ENCODE measurements around the gene ERC2.

DNA sequence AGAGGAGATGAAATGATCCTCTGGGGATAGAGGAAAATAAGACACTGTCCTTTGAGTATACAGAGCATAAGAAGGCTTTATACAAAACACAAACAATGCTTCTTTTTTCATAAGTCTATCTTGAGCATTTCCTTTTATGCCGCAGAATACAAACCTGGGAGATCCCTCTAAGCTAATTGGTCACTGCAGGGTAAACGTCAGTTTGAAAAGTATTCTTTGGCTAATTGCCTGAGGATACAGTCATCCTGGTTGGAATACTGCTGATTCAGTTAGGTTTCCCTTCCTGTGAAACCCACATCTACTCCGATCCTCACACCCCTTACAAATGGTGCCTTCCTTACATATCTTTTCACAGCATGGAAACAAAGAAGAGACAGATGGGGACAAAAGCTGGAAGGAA is 991.8 kb downstream of the ERC2 start:
- TF ChIP-seq, protein P1, sequence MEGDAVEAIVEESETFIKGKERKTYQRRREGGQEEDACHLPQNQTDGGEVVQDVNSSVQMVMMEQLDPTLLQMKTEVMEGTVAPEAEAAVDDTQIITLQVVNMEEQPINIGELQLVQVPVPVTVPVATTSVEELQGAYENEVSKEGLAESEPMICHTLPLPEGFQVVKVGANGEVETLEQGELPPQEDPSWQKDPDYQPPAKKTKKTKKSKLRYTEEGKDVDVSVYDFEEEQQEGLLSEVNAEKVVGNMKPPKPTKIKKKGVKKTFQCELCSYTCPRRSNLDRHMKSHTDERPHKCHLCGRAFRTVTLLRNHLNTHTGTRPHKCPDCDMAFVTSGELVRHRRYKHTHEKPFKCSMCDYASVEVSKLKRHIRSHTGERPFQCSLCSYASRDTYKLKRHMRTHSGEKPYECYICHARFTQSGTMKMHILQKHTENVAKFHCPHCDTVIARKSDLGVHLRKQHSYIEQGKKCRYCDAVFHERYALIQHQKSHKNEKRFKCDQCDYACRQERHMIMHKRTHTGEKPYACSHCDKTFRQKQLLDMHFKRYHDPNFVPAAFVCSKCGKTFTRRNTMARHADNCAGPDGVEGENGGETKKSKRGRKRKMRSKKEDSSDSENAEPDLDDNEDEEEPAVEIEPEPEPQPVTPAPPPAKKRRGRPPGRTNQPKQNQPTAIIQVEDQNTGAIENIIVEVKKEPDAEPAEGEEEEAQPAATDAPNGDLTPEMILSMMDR (conservative IDR thresholded peaks at IDR 0.05; ENCODE audit: low read depth, low read length) = no peak
- TF ChIP-seq EZH2 (IDR thresholded peaks at IDR 0.05; ENCODE audit: borderline replicate concordance, low read depth, low read length, poor library complexity, severe bottlenecking) = no peak

All from A673 (cell line).